Mammary epithelial cell (primary cell): Measurements from ENCODE around the gene WDR88.

Source experiments
- CTCF ChIP-seq, 2 donors: IDR thresholded peaks in 1 of 2; conservative IDR thresholded peaks in 1 of 2; 2 replicates each; pipeline ENCODE4 v1.5.1; 2011 to 2012; ENCODE audit warnings: inconsistent platforms in 2 of 2, low read length in 2 of 2, mild to moderate bottlenecking in 2 of 2, control low read depth in 1 of 2, low read depth in 1 of 2; ENCODE audit not compliant: insufficient read depth in 1 of 2; ENCODE audit errors: extremely low read depth in 1 of 2
- EZH2 ChIP-seq: IDR thresholded peaks from 2 replicates; pipeline ENCODE4 v1.6.1; 2012; ENCODE audit warnings: low read length, inconsistent platforms, borderline replicate concordance

DNA sequence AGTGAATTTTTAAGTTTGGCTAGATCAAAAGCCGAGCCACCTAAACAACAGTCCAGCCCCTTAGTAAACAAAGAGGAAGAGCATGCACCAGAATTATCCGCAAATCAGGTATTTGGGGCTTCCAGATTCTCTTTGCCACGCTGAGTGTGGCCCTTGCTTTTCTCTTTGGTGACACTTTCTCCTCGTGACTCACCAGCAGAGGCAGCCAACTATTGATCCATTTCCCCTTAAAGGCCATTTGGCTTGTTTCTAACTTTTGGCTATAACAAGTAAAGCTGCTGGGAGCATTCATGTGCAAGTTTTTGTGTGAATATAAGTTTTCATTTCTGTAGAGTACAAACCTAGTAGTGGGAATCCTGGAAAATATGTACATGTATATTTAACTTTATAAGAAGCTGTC is 17.6 kb upstream of the WDR88 start:
- no peak for TF ChIP-seq CTCF (conservative IDR thresholded peaks at IDR 0.05 in 1 of 2, IDR thresholded peaks at IDR 0.05 in 1 of 2; ENCODE audit: extremely low read depth in 1 of 2, insufficient read depth in 1 of 2, low read depth in 1 of 2, low read length in 2 of 2)
- no peak for TF ChIP-seq EZH2
